DMS 273 (cell line): ENCODE data around the gene MACROD2.
"Not testable (repeated sequence)": the region's sequence is repeated elsewhere in the genome, so short reads cannot be mapped to it uniquely, and the experiment has no call there.

ENCODE experiments used
- DNase-seq: peaks from one replicate; lab custom pipeline; 2025; ENCODE audit not compliant: unreplicated experiment; lab: John Stamatoyannopoulos, UW

The MACROD2 gene

DNA sequence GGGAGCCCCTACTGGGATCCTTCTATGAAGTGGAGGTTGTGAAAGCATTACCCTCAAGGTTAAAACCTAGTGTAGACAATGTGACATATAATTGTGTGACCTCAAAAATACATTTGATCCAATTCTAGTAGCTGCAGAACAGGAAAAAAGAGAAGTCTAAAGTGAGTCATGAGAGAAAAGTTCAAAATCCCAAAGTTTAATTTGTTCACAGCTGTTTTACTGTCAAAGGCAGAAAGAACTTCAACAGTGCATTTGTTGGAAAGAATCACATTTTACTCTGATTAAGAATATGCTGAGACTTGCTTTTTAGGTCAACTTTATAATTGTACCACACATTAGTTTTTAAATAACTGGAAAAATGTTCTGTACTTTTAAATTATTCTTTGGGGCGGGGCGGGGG is 1369.5 kb downstream of the MACROD2 start:
- DNase-seq: no peak

DNA sequence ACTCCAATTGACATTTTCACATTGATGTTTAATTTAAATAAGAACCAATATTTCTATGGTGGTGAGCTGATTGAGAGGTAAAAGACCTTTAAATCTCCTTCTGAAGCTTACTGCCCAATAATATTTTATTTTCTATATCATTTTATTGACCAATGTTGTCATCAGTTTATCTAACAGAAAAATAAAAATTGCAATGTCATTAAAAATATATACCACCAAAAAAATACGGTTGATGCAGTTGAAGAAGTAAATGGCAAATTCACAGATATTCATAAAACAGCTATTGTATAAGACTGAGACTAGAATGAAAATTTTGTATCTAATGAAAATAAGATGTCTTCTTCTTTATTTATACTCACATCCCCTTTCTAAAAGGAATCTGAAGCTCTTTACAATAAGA is 1375.1 kb downstream of the MACROD2 start:
- no peak for DNase-seq

DNA sequence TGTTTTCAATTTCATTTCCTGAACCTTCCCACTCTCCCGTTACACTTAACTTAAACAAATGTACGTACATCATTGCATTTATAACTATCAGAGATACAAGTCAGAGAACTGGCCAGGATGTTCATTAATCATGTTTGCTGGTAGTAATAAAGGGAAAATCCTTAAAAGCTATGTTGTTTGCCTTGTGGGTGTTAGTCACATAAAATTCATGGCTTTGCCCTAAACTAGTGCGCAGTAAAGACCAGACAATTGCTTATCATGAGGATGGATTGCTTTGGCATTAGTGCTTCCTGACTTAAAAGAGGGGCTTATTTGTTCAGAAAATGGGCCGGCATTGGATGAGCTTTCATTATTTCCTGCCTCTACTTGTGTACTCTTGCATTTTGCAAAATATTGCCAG is 1379.4 kb downstream of the MACROD2 start:
- DNase-seq: no peak

DNA sequence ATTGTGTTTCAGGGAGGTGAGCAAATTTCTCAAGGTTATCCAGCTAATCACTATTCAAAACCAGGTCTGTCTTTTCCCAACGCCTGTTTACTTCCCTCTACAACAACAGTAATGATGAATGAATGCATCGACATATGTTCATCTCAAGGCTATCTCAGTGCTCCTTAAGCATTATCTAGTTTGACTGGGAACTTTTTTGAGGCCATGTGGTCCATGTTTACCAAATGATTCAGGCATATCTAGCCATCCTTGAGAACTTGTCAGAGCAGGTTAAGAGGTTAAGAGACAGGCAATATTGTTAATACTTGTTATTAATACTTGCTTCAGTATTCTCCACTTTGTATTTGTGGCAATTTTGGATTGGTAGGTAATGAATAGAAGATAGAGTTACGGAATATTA is 1380.5 kb downstream of the MACROD2 start:
- peak; percentile 43 for DNase-seq

DNA sequence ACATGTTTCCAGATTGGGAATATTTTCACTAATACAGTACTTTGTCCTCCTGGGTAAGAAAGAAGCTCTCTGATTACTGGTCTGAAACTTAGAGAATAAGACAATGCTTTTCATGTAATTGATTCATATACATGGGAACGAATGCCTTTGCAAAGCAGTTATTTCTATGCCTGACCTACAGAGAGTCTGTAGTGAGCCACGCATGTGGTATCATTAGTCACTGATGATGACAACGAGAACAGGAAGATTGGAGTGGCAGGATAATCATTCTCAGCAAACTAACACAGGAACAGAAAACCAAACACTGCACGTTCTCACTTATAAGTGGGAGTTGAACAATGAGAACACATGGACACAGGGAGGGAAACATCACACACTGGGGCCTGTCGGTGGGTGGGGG is 1382.3 kb downstream of the MACROD2 start:
- DNase-seq: not testable (repeated sequence)

DNA sequence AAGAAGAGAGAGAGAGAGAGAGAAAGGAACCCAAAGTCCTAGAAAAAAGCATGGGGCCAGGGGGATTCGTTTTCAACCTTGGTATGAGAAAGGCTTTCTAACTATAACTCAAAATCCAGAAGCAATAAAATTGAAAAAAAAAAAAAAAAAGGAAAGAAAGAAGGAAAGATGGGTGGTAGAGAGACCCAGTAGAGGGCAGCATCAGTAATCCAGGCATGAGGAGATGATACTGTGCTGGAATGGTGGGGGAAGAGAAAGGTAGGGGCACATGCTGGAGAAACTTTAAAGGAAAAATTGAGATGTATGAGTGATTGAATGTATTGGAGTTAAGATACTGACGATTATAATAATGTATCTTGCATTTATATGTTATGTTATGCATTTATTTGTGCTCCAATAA is 1382.8 kb downstream of the MACROD2 start:
- DNase-seq: peak; percentile 9

DNA sequence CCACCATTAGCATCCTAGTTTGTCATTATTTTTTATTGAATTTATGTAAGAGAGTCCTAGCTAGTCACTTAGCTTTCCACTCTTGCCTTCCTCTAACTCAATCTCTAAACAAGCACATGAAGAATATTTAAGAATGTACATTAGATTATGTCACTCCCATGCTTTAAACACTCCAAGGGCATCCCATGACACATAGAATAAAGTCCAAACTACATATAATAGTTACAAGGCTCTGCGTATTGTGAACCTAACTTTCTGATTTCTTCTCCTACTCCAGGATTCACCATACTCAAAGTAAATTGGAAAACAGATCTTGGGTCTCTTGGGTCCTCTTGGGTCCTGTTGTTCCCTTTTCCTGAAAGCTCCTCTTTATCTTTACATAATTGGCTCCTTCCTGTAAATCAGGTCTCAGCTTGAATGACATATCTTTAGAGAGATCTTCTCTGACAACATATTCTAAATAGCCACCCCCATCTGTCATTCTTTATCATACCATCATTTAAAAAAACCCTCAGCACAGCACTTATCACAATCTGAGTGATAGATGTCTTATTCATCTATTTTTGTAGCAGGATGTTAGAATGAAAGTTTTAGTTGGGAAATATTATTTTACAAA is 1384.5 kb downstream of the MACROD2 start:
- peak; percentile 31 for DNase-seq

DNA sequence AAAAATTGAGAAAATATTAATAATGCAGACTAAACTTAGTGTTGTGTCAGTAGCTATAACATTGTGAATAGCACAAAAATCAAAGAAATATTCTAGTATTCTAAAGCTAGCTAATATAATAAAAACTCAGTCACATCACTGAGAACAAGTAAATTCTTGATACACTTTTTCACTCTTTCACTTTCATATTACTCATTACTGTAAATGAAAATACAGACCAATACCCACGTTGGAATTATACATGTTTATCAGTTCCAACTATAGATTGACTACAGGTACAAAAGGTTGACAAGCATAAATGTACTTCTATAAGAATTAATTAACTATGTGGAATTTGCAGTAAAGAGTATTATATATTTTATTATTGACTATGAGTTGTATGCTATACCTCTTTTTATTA is 1385.5 kb downstream of the MACROD2 start:
- no peak for DNase-seq

DNA sequence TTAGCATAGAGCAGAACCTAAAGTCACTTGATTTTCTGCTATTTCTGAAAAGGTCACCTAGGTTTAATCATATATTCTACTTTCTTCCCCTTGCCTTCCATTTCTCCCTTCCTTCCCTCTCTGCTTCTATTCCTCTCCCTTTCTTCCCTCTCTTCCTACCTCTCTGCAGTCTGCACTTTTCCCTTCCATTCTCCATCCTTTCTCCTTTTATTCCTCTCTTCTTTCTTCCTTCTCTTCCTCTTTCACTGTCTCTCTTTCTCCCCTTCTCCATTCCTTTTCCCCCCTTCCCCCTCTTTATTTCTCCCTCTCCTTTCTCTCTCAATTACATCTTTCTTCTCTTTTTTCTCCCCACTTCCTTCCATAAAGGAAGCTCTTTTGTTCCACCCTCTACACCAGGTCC is 1391.9 kb downstream of the MACROD2 start:
- no peak for DNase-seq

DNA sequence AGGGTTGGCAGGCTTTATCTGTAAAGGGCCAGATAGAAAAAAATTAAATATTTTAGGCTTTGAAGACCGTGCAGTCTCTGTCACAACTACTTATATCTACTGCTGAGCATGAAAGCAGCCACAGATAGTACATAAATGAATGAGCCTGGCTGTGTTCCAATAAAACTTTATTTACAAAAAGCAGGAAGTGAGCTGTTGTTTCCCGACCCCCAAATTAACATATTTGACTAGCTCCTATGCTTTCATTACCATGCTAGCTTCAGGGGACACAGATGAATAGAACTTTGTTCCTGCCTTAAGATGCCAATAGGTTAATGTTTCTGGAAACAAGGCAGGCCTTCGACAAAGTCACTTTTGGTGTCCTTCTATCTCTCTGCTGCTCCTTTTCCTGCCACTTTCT is 1400.1 kb downstream of the MACROD2 start:
- DNase-seq: no peak

DNA sequence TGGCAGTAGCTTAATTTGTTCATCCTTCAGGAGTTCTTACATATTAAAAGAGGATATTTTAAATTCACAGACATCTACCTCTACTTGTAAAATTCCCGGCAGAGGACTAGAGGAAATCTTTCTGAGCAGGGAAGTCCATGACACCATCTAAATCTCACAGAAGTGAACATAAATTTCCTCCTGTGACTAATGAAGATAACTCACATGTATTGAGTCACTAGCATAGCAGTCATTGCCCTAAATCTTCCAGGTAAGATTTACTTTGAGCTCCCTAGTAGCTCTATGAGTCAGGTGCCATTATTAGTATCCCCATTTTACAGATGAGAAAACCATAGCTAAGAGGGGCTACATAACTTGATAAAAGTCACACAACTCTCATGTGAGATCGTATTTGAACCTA is 1400.7 kb downstream of the MACROD2 start:
- no peak for DNase-seq

DNA sequence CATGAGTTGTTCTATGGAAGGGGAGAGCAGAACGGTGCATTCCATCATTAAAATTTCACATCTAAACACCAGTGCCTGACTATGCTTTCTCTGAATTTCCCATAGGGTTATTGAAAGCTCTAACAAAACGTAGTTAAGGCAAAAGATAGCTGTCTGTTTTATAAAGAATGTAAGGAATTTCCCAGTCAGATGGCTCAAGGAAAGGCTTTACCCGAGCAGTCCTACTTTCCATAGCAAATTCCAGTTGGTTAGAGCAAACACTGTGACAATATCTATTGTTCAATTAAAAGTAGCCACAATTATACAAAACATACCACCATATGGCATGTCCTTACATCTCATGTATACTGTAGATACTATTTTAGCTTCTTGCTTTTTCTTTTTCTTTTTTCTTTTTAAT is 1401.6 kb downstream of the MACROD2 start:
- no peak for DNase-seq

DNA sequence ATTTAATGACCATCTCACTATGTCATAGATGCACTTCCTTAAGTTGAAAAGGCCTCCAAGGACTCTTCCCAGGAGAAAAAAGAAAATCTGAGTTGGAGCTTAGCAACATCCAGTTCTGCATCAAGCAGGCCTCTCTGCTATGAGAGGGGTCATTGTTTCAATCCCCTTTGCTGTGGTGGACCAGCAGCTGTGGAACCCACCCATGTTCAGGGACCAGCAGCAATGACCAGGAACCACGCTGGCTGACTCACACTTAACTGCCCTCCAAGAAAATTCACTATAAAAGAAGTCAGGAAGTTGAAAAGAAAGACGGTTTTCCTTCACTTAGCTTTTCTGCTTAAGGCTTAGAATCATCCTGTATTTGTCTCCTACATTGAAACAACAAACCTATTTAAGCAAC is 1404.5 kb downstream of the MACROD2 start:
- DNase-seq: no peak

DNA sequence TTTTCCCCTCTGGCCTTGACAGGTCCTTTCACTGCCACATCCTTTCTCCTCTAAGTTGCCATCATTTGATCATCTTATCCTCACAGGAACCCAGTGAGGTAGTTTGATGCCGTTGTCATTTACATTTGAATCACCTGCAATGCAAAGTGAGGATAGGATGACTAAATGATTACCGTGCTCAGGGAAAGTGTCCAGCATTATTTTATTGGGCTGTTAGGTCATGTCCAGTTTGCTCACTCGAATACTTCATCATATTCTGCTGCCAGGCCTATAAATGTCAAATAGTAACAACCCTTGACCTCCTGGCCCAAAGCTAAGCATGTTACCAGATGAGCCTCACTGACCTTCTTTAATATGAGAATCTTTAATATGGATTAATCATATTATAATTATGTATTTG is 1410.8 kb downstream of the MACROD2 start:
- DNase-seq: no peak

DNA sequence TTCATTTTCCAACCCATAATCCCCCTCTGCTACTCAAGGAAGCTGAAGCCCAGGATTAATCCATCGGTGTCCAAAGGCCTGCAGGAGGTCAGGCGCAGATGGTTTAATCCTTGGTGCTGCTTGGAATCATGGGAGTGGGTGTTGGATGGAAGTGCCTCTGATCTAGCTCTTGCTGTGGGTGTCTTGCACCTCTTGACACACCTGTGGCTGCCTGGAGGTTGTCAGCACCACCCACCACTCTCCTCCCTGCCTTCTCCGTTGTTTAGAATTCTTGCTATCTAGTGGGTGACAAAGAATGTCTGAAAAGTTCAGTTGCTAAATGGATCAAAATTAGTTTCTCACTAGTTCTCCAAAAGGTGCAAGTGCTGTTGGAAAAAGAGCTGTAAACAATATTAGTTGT is 1416.5 kb downstream of the MACROD2 start:
- no peak for DNase-seq

DNA sequence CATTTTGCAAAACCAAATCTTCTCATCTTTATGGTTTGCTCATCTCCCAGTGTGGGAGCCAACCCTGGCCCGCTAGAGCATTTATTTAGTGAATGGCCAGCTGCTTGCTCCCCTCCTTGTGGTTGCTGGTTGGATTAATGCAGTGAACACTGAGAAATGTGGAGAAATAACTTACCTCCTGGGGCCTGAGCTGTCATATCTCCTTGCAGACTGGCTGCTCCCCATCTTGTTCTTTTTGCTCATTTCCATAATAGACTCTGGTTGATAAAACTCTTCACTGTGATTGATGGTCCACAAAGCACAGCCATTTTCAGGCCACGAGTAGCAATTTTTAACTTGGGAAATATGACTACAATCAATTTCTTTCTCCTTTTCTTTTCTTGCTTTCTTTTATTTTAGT is 1420.6 kb downstream of the MACROD2 start:
- DNase-seq: no peak

DNA sequence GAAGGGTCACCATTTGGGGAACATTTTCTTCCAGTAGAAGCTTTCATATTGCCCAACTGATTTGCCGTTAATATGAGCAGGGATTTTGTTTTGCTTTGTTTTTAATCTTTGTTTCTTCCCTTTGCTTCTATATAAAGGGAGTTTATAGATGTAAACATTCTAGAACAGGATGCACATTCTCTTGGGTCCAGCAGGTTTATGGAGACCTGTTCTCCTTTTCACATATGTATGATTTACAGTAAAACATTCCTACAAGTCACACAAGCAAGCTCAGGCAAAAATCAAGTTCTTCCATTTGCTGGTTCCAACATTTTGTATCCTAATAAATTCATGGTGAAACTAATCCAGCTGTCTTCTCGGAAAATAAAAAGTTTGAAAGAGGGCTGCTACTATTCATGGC is 1424.5 kb downstream of the MACROD2 start:
- no peak for DNase-seq

DNA sequence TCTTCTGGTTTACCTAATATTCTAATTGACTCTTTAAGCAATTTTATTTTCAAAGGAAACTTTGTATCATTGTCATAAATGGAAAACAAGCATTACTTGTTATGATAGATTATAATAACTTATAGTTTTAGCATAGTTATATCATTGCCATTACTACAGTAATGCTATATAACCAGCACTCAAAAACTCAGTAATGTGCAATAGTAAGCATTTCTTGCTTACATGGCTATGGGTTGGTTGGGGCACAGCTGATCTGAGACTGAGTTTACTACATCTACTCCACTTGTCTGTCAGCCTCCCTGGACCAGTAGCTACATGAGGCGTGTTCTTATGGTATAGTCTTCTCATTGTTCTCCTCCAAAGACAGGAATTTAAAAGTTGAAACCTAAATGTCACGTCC is 1427.7 kb downstream of the MACROD2 start:
- DNase-seq: no peak

DNA sequence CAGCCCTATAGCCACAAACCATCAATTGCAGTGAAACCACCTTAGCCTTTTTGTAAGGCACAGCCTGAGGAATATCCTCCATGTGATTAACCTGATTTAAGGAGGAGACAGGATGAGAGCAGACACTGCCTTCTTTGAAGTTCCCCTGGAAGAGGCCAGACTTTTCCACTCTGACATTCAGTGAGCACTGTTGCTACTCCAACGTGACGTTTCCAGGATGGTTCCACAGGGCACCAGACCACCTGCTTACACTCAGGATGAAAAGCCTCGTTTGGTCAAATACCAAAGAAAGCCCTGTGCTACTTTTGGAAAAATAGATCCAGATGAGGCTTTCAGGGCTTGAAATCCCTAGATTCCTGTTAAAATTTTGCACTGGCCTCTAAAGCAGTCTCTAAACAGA is 1444.2 kb downstream of the MACROD2 start:
- no peak for DNase-seq

DNA sequence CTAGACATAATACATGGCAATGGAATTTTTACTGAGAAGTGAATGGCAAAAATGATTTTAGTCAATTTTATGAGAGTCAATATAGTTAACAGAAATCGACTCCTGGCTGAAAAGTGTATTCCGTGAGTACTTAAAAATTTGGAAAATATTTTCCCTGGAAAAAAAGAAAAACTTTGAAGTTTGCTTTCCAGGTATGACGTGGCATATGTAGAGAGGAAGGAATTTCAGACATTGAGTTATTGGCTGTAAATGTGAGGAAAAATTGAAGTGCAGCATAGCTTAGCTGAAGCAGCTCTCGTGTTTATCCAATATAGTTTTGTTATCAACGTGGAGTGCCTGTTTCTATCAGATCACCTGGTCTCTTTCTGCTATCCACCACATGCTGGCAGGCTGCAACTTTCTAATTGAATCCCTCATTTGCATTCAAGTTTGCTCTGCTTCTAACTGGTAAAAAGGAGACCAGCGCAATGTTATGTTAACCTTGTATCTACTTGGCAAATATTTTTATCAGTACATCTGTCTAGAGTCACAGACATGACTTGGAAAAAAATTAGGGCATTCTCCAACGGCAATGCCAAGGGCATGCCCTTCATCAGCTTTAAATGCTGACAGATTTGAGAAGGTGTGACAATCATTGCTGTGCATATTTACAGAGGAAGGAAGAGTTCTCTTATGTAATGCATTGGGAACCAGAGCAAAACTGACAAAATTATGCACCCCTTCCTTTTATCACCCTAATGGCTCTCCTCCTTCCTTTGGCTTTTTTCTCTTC is 1444.9 kb downstream of the MACROD2 start:
- DNase-seq: peak; percentile 13

DNA sequence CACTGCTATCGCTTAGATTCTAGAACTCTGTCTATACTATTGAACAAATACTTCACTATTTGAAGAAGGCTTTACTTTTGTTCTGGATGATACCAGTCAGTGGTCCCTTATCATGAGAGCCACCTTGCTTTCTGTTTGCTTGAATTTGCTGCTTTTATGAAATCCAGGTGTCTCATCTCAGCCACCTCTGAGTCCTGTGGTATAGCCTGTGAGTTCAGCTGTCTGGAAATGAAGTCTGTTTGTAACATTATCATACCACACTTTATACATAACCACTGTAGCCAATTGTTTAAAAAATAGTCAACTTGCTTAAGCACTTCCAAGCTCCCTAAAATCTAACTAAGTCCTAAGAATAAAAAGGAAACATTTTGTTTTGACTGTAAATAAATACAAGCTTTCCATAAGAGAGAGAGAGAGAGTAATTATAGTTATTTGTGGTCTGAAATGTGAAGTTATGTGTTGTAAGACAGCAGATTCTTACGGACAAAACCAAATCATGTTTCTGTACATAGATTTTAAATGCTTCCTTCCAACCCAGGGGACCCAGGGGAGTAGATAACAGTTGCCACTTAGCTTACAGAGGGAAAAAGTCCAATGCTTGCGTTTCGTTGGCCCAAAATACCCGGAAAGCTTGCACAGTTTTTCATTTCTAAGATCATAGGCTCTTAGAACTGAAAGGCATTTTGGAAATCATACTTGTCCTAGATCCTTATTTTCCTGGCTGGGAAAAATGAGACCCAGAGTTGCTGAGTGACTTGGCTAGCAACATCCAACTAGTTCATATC is 1449.9 kb downstream of the MACROD2 start:
- DNase-seq: no peak

DNA sequence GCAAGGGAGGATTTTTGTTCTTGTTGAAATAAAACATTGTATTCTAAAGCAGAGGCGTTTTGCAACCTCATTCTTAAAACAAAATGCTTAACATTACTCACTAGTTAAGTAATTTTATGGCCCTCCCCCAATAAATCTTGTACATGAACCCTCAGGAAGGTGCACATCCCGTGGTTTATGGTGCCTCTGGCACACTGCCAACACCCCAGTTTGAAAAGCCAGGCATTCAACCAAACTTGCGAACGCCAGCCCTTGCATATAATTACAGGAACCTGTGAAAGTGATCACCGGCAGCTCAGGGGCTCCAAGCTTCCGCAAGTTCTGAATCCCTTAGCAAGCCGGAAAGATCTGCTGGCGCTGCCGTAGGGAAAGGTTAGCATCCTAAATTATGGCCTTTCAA is 1451.1 kb downstream of the MACROD2 start:
- peak; percentile 4 for DNase-seq
